Inferior parietal cortex (tissue), 1 donor: ENCODE data around the gene TRMU.

Source experiments
- DNase-seq: peaks from one replicate; pipeline ENCODE4 v3.0.0-alpha.2; 2016; ENCODE audit errors: extremely low spot score

The TRMU gene

GRCh38 chr22:46336119-46337078 lies 885 bp downstream of the TRMU start:
- no peak for DNase-seq

DNA sequence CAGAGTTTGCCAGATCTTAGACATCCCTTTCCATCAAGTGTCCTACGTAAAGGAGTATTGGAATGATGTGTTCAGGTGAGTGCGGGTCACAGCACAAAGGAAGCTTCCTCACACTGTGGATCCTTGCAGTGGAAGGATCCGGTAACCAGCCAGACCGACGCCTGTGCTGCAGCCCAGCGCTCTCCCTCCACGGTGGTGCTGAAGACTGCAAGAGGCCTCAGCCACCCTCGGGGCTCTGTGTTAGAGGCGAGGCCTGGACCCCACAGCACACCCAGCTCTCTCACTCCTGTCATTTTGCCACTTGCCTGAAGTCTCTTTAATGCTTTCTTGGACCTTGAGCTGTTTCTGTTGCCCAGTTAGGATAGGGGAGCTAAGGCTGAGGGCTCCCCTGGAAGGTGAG lies 2.4 kb downstream of the TRMU start:
- no peak for DNase-seq

GRCh38 chr22:46338636-46339035 lies 3.1 kb downstream of the TRMU start:
- no peak for DNase-seq

DNA sequence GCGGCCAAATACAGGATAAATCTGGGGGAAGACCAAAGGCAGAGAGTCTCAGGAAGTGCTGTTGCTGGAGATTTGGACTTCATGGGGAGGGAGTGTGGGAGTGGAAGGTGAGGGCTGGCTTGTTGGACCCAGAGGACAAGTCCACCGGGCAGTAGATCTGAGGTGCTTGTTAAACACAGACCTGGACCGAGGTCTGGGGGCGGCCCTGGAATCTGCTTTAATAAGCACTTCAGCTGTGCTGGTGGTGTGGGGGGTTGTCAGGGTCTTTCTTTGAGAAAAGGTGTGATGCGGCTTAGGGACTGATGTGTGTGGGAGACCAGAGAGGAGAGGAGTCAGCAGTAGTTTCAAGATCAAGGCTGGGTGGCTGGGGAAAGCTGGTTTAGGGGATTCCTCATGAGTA lies 4.4 kb downstream of the TRMU start:
- DNase-seq: no peak

DNA sequence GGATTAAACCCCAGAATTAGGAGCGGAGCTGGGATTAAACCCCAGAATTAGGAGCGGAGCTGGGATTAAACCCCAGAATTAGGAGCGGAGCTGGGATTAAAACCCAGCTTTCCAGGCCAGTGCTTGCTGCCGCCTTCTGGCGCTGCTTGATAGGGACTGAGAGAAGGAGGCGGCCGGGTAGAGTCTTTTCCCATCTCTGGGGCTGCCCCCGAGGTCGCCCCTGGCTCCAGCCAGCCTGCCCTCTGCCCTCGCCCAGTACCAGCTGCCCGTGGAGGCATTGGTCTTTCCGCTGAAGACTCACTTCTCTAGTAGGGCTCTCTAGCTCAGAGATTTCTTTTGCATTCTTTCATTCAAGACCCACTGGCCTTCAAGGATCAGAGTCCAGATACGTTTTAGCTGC lies 5.2 kb downstream of the TRMU start:
- DNase-seq: no peak

- no peak for DNase-seq
These were observed 11.3 kb downstream of the TRMU start for GRCh38 chr22:46346680-46347405.

GRCh38 chr22:46347646-46348045 lies 12.1 kb downstream of the TRMU start:
- DNase-seq: no peak

DNA sequence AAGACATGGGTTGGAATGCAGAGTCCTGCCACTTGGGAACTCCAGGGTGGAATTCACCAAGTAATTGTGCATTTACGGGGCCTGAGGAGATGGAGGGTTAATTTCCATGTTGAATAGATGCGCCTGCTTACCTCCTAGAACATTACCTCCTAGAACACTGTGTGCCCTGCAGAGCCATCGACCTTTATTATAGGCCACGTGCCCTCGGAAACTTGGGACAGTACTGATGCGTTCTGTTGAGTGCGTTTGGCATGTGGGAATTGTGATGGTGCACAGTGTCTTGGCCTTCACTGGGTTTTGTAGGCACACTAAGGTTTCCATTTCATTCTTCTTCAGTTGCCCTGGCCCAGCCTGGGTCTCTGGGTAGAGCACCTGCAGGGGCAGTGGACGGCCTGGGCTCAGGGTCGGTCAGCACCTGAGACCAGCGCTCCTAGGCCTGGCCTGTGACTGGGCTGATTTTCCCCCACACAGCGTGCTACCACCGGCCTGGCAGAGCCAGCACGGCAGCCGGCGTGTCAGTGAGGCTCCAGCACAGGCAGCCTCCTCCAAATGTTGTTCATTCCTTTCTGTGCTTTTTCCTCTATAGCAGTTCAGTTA lies 12.7 kb downstream of the TRMU start:
- DNase-seq: no peak

DNA sequence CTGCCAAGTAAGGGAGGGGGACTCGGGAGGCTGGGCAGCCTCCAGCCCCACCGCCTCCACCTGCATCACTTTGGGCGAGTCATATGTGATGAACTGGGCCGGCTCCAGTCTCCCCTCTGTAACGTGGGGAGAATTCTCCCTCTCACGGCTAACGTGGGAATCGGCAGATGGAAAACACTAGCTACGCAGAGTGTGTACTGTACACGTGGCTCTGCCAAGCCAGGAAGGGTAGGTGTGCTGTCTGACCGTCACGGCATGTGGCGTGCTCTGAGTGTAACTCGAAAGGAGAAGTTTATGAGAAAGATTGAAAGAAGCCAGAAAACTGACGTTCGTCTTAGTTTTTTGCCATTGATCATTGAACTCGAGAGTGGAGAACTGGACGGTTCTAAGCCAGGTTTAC lies 13.7 kb downstream of the TRMU start:
- DNase-seq: no peak

- no peak for DNase-seq
These were observed 14.2 kb downstream of the TRMU start for GRCh38 chr22:46349681-46350080.

DNA sequence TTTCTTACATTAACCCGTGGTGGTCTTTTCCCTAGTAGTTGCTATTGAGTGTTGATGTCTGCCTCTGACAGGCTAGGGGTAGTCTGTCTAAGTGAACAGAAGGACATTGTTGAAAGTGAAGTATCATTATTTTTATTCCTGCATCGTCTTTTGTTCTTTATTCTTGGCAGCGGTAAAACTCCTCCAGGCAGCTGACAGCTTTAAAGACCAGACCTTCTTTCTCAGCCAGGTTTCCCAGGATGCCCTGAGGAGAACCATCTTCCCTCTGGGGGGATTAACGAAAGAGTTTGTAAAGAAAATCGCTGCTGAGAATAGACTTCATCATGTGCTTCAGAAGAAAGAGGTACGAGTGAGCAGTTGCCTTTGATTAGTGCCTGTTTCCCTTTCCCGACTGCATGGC lies 14.6 kb downstream of the TRMU start:
- no peak for DNase-seq

GRCh38 chr22:46350646-46351045 lies 15.1 kb downstream of the TRMU start:
- DNase-seq: no peak

DNA sequence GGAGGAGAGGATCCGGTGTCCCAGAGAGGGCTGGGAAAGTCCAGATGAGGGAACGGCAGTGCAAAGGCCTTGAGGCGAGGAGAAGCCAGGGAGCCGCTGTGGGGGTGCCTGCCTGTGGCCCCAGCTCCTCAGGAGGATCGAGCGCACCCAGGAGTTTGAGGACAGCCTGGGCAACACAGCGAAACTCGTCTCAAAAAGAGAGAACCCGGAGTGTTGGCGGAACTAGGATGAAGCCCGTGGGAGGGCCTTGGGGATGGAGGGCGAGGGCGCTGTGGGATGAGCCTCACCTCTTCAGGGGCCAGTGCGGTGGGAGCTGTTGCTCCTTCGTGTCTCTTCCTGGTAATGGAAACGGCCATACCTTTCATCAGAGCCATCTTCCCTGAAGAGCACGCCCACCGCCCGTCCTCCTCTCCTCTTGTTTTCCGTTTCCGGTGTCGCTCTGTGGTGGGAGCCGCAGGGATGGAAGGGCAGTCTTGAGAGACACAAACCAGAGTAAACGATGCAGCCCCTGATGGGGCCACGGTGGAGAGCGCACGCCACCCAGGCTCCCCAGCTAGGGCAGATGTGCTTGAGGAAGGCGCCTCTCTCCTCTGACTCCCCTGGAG lies 15.7 kb downstream of the TRMU start:
- DNase-seq: no peak

- DNase-seq: no peak
These were observed 16.3 kb downstream of the TRMU start for GRCh38 chr22:46351767-46352166.

- DNase-seq: no peak
These were observed 16.8 kb downstream of the TRMU start for GRCh38 chr22:46352276-46352675.

- no peak for DNase-seq
These were observed 17.3 kb downstream of the TRMU start for GRCh38 chr22:46352691-46353386.

DNA sequence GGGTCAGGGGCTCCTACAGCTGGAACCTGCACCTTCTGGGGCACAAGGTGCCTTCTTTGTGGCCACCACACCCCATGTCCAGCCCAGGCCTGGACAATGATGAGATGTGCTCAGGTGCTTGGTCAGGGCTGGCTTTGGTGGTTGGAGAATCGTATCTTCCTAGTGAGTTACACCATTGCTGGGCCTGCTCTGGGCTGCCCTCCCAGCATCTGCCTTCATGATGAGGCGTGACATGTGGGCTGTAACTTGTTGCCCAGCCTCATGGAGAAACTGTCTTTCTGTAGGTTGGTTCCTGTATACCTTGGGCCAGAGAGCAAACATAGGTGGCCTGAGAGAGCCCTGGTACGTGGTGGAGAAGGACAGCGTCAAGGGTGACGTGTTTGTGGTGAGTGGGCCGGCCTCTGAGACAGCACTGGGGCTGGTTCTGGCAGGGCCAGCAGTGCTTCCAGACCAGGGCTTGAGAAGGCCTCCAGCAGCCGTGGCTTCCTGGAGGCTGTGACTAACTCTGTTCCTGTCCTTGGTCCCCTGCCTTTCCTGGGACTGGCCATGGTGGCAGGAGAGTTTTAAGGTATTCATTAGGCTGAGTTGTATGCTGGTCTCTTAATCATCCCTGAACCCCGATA lies 18.1 kb downstream of the TRMU start:
- DNase-seq: no peak

GRCh38 chr22:46354176-46354992 lies 18.9 kb downstream of the TRMU start:
- no peak for DNase-seq

GRCh38 chr22:46354993-46355305 lies 19.4 kb downstream of the TRMU start:
- DNase-seq: no peak

GRCh38 chr22:46355369-46355995 lies 20.0 kb downstream of the TRMU start:
- peak; percentile 73 for DNase-seq
